Measurements from ENCODE around the gene EPHB6.

DNA sequence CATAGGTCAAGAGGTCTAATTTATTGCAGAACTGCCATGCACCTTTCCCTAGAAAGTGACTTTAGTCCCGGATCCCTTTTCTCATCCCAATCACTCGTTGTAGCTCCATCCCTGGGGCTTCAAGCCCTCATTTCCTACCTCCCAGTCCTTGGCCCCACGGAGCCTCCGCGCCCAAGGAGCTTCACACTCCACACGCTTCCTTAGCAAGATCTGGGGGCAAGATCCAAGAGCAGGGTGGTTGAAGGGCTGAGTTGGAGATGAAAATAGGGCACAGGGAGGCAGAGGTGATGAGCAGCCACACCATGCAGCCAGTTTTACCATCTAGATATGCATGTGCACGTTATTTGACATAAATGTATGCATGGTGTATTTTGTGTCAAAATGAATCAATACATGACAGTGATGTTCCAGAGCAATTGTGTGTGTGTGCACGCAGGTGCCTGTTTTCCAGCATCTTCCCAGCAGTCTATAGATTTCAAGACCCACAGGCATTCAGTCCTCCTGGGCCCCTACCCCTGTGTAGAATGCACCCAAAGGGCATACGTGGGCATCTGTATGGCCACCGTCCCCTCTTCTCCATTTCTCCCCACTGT lies 36.7 kb downstream of the EPHB6 start:
- TF ChIP-seq, protein P1, sequence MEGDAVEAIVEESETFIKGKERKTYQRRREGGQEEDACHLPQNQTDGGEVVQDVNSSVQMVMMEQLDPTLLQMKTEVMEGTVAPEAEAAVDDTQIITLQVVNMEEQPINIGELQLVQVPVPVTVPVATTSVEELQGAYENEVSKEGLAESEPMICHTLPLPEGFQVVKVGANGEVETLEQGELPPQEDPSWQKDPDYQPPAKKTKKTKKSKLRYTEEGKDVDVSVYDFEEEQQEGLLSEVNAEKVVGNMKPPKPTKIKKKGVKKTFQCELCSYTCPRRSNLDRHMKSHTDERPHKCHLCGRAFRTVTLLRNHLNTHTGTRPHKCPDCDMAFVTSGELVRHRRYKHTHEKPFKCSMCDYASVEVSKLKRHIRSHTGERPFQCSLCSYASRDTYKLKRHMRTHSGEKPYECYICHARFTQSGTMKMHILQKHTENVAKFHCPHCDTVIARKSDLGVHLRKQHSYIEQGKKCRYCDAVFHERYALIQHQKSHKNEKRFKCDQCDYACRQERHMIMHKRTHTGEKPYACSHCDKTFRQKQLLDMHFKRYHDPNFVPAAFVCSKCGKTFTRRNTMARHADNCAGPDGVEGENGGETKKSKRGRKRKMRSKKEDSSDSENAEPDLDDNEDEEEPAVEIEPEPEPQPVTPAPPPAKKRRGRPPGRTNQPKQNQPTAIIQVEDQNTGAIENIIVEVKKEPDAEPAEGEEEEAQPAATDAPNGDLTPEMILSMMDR (IDR thresholded peaks at IDR 0.05; ENCODE audit: low read depth, low read length, poor library complexity, severe bottlenecking): no peak
- no peak for TF ChIP-seq EZH2phosphoT487 (IDR thresholded peaks at IDR 0.05; ENCODE audit: borderline replicate concordance, low read length)

Data from DOHH2 (cell line).